ENCODE results near the gene APBB2.

DNA sequence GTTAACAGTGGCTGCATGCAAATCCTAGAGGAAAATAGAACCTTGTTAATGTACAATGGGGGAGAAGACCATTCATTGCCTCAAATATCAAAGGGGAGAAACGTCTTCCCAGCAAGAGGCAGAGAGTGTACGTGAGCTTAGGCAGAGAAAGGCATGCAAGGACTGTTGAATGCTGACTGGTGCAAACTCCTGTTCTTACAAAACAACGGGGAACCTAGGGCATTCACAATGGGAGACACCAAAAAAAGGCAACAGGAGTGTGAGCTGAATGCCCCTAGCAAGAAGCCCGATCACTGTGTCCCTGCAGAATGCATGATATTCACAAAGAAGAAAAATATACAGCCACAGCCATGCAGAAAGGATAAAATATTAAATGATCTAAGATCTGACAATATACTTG lies 279.7 kb downstream of the APBB2 start:
- TF ChIP-seq CTCF (IDR thresholded peaks at IDR 0.05) (no peak), POLR2A (IDR thresholded peaks at IDR 0.05) (no peak)
